Measurements from ENCODE around the gene GAS6.
"Not testable (repeated sequence)": the region's sequence is repeated elsewhere in the genome, so short reads cannot be mapped to it uniquely, and the experiment has no call there.

GRCh38 chr13:113795362-113795761, 68.5 kb downstream of the GAS6 start:
- not testable (repeated sequence) for TF ChIP-seq POLR2A (IDR thresholded peaks at IDR 0.05); CTCF (IDR thresholded peaks at IDR 0.05); POLR2AphosphoS5 (IDR thresholded peaks at IDR 0.05); EP300 (IDR thresholded peaks at IDR 0.05; ENCODE audit: low read depth)

Data from transverse colon (tissue), 4 donors.